ENCODE data around the gene ZSCAN29. TPM values are rescaled to one million over a fixed set of nuclear protein-coding genes. Genes with fewer than 3 reads are reported as not detected.
"Not testable (repeated sequence)": the region's sequence is repeated elsewhere in the genome, so short reads cannot be mapped to it uniquely, and the experiment has no call there.

Gene ZSCAN29
- total RNA-seq, 1 donor from 2014 or later = 11.2 TPM

DNA sequence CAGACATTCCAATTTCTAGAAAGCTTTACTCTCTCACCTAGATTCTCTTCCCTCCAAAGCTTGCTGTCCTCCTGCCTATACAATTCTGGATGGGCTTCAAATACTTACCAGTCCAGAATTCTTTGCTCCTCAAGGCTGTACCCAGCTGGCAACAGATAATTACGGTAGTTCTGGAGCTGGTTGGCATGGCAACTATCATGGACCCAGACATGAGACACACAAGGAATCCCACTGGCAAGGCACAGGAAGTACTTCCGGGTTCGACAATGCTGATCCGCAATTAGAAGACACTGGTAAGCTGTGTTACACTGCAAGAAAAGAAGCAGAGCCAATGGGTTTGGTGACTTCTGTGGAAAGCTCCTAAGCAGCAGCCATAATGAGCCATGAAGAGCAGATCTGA, 37.9 kb upstream of the ZSCAN29 start:
- H3K36me3 ChIP-seq = peaks cover 95% of the 10 kb centered on the region
- intact Hi-C loops (cut with micrococcal nuclease) = no loop called here
- H3K4me1 ChIP-seq = peaks cover 14% of the 10 kb centered on the region
- no peak overlapping the region for H3K4me3 ChIP-seq
- no peaks in the 10 kb centered on the region for H3K27me3 ChIP-seq (ENCODE audit: low read depth)
- no peak for DNase-seq
- H3K9me3 ChIP-seq (replicated peaks) = no peaks in the 10 kb centered on the region
- no peak overlapping the region for H3K27ac ChIP-seq (replicated peaks)
- TF ChIP-seq, protein P1, sequence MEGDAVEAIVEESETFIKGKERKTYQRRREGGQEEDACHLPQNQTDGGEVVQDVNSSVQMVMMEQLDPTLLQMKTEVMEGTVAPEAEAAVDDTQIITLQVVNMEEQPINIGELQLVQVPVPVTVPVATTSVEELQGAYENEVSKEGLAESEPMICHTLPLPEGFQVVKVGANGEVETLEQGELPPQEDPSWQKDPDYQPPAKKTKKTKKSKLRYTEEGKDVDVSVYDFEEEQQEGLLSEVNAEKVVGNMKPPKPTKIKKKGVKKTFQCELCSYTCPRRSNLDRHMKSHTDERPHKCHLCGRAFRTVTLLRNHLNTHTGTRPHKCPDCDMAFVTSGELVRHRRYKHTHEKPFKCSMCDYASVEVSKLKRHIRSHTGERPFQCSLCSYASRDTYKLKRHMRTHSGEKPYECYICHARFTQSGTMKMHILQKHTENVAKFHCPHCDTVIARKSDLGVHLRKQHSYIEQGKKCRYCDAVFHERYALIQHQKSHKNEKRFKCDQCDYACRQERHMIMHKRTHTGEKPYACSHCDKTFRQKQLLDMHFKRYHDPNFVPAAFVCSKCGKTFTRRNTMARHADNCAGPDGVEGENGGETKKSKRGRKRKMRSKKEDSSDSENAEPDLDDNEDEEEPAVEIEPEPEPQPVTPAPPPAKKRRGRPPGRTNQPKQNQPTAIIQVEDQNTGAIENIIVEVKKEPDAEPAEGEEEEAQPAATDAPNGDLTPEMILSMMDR (IDR thresholded peaks at IDR 0.05; ENCODE audit: borderline replicate concordance) = no peak

DNA sequence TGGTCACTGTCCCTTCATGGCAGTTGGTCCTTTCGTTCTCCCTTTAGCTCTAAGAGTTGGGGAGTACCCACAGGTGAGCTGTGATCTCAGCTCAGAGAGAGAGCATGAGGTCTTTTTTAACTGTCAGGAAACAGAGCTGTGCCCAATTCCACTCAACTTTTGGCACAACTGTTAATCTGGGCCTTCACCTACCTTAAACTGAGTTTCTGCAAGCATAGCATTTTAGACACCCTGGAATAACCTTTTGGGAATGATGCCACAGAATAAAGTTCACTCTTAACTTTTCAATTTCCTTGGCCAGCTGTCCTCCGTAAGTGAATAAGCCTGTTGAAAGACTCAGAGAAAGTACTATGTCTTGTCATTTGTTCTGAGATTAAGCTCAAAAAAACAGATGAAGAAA, 36.0 kb upstream of the ZSCAN29 start:
- Histone ChIP-seq H3K27me3 (ENCODE audit: low read depth) (no peaks in the 10 kb centered on the region), H3K36me3 (peaks cover 95% of the 10 kb centered on the region), H3K4me1 (peaks cover 14% of the 10 kb centered on the region), H3K9me3 (replicated peaks) (no peaks in the 10 kb centered on the region), H3K4me3 (no peak overlapping the region), H3K27ac (replicated peaks) (no peak overlapping the region)
- TF ChIP-seq, protein P1 (IDR thresholded peaks at IDR 0.05; ENCODE audit: borderline replicate concordance) = no peak
- intact Hi-C loops (cut with micrococcal nuclease) = no loop called here
- DNase-seq = no peak

DNA sequence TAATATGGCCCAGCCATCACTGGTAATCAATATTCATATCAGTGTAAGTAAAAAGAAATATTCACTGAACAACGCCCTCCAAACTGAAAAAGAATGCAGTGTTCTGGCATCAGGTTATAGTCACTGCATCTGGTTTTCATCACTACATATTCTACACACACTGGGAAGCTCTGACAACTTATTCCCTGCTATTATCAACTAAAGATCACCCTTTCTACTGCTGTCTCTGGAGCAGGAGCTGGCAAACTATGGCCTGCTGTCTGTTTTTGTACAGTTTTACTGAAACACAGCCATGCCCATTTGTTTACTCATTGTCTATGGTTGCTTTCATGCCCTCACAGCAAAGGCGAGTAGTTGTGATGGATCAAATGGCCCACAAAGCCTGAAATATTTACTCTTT, 35.3 kb upstream of the ZSCAN29 start:
- no peak for DNase-seq
- Histone ChIP-seq H3K27ac (replicated peaks) (no peak overlapping the region), H3K36me3 (peaks cover 95% of the 10 kb centered on the region), H3K9me3 (replicated peaks) (no peaks in the 10 kb centered on the region), H3K4me3 (no peak overlapping the region), H3K27me3 (ENCODE audit: low read depth) (no peaks in the 10 kb centered on the region), H3K4me1 (peaks cover 14% of the 10 kb centered on the region)
- TF ChIP-seq, protein P1 (IDR thresholded peaks at IDR 0.05; ENCODE audit: borderline replicate concordance) = no peak
- intact Hi-C loops (cut with micrococcal nuclease) = no loop called here

DNA sequence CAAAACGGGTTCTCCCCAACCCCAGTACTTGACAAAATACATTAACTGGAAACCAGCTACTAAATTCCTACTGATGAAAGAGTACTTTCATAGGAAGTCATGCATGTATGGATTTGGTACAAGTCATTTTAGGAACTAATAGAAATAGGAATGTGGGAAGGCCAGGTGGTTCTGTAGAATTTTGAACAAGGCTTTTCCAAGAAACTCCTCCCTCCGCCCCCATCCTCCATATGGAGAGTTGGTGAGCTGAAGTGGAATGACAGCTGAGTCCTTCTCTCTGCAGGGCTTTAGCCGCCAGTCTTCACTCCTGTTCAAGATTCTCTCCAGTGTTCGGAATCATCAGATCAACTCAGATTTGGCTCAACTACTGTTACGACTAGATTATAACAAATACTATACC, 33.3 kb upstream of the ZSCAN29 start:
- Histone ChIP-seq H3K4me1 (peaks cover 14% of the 10 kb centered on the region), H3K4me3 (no peak overlapping the region), H3K36me3 (peaks cover 100% of the 10 kb centered on the region), H3K9me3 (replicated peaks) (no peaks in the 10 kb centered on the region), H3K27ac (replicated peaks) (no peak overlapping the region), H3K27me3 (ENCODE audit: low read depth) (no peaks in the 10 kb centered on the region)
- TF ChIP-seq, protein P1 (IDR thresholded peaks at IDR 0.05; ENCODE audit: borderline replicate concordance) = no peak
- DNase-seq = no peak
- intact Hi-C loops (cut with micrococcal nuclease) = no loop called here

DNA sequence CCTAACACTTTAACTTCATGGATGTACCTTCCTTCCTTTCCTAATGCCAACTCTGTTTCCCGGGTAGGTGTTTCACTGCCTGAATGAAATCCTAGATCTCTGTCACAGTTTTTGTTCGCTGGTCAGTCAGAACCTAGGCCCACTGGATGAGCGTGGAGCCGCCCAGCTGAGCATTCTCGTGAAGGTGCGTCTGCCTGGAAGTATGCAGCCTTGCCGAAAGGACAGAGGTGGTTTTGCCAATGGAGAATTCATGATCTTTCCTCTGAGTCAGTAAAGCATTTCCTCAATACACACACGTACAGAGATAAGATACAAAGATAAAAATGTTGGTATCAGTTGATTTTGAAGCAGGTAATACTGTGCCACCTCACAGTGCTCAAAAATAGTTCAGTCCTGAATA, 32.8 kb upstream of the ZSCAN29 start:
- no peak for DNase-seq
- Histone ChIP-seq H3K4me3 (no peak overlapping the region), H3K36me3 (peaks cover 100% of the 10 kb centered on the region), H3K27ac (replicated peaks) (no peak overlapping the region), H3K9me3 (replicated peaks) (no peaks in the 10 kb centered on the region), H3K27me3 (ENCODE audit: low read depth) (no peaks in the 10 kb centered on the region), H3K4me1 (peaks cover 14% of the 10 kb centered on the region)
- intact Hi-C loops (cut with micrococcal nuclease) = no loop called here
- TF ChIP-seq, protein P1 (IDR thresholded peaks at IDR 0.05; ENCODE audit: borderline replicate concordance) = no peak

DNA sequence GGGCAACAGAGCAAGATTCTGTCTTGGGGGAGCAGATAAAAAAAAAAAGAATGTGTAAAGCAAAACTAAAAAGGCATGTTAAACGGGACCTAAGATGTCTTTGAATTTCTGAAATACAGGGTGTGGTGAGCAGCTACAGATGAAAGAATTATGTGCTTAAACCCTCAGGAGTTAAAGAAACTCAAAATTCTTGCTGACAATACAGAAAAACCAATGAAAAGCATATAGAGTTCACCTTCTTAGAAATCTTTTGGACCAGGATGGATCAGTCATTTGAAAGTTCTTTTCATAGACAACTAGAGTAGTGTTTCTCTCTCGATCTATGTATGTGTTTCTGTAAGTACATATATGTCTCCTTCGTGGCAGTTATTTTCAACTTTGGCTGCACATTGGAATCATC, 31.4 kb upstream of the ZSCAN29 start:
- DNase-seq = no peak
- Histone ChIP-seq H3K4me3 (no peak overlapping the region), H3K36me3 (peaks cover 100% of the 10 kb centered on the region), H3K9me3 (replicated peaks) (no peaks in the 10 kb centered on the region), H3K27ac (replicated peaks) (no peak overlapping the region), H3K27me3 (ENCODE audit: low read depth) (no peaks in the 10 kb centered on the region), H3K4me1 (peaks cover 14% of the 10 kb centered on the region)
- TF ChIP-seq, protein P1 (IDR thresholded peaks at IDR 0.05; ENCODE audit: borderline replicate concordance) = no peak
- intact Hi-C loops (cut with micrococcal nuclease) = no loop called here

DNA sequence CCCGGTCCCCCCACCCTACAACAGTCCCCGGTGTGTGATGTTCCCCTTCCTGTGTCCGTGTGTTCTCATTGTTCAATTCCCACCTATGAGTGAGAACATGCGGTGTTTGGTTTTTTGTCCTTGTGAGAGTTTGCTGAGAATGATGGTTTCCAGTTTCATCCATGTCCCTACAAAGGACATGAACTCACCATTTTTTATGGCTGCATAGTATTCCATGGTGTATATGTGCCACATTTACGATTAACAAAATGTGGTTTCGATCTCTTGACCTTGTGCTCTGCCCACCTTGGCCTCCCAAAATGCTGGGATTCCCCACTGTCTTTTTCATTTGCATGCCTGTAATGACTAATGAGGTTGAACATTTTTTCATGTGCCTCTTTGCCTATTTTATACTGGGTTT, 22.7 kb upstream of the ZSCAN29 start:
- H3K4me3 ChIP-seq; H3K27ac ChIP-seq (replicated peaks); H3K9me3 ChIP-seq (replicated peaks); intact Hi-C loops (cut with micrococcal nuclease); H3K27me3 ChIP-seq (ENCODE audit: low read depth); H3K4me1 ChIP-seq; DNase-seq: not testable (repeated sequence)
- H3K36me3 ChIP-seq = peaks cover 45% of the 10 kb centered on the region
